GM12872 (cell line): ENCODE data around the gene CCDC106.

Source experiments
- CTCF ChIP-seq: IDR thresholded peaks from 3 replicates; pipeline ENCODE4 v1.5.1; 2011; ENCODE audit warnings: low read depth, mild to moderate bottlenecking, low read length, moderate library complexity; ENCODE audit not compliant: insufficient read depth

Gene CCDC106

GRCh38 chr19:55696301-55697068 is 48.5 kb downstream of the CCDC106 start:
- no peak for TF ChIP-seq CTCF

GRCh38 chr19:55697069-55697440 is 49.0 kb downstream of the CCDC106 start:
- no peak for TF ChIP-seq CTCF

GRCh38 chr19:55697698-55698097 is 49.7 kb downstream of the CCDC106 start:
- TF ChIP-seq CTCF: no peak

- no peak for TF ChIP-seq CTCF
Observed at GRCh38 chr19:55698256-55698655, 50.2 kb downstream of the CCDC106 start.

- TF ChIP-seq CTCF: no peak
Observed at GRCh38 chr19:55699221-55699620, 51.2 kb downstream of the CCDC106 start.

- TF ChIP-seq CTCF: no peak
Observed at GRCh38 chr19:55700813-55701212, 52.8 kb downstream of the CCDC106 start.

GRCh38 chr19:55702131-55702627 is 54.2 kb downstream of the CCDC106 start:
- no peak for TF ChIP-seq CTCF
